ENCODE data around the gene LIPF.
A peak's percentile ranks its signal among the peaks of the same experiment; 100 is the strongest.
"Not testable (repeated sequence)": the region's sequence is repeated elsewhere in the genome, so short reads cannot be mapped to it uniquely, and the experiment has no call there.

Gene LIPF

GRCh38 chr10:88676283-88677060 is 12.2 kb downstream of the LIPF start:
- DNase-seq (ENCODE audit: low read depth in 2 of 2), result no peak

GRCh38 chr10:88680958-88681357 is 16.7 kb downstream of the LIPF start:
- DNase-seq (ENCODE audit: low read depth in 2 of 2), result no peak

DNA sequence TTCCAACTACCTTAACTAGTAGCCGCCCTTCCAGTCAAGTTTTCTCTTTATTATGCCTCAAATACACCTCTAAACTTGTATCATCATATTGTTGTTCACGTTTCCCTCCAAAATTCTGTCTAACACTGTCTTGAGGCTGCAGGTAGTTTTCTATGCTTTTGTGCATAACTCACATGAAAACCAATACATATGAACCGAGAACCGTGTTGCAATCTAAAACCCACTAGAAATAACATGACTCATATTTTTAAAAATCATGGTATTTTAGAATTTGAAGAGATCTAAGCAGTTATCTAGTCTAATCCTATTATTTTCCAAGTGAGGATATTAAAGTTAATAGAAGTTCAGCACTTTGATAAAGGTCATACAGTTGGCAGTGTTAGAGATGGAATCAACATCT is 18.2 kb downstream of the LIPF start:
- no peak for DNase-seq (ENCODE audit: low read depth in 2 of 2)

- no peak for DNase-seq (ENCODE audit: low read depth in 2 of 2)
Measured at GRCh38 chr10:88687853-88688467, 23.7 kb downstream of the LIPF start.

GRCh38 chr10:88689366-88689765 is 25.1 kb downstream of the LIPF start:
- DNase-seq (ENCODE audit: low read depth in 2 of 2), result no peak

DNA sequence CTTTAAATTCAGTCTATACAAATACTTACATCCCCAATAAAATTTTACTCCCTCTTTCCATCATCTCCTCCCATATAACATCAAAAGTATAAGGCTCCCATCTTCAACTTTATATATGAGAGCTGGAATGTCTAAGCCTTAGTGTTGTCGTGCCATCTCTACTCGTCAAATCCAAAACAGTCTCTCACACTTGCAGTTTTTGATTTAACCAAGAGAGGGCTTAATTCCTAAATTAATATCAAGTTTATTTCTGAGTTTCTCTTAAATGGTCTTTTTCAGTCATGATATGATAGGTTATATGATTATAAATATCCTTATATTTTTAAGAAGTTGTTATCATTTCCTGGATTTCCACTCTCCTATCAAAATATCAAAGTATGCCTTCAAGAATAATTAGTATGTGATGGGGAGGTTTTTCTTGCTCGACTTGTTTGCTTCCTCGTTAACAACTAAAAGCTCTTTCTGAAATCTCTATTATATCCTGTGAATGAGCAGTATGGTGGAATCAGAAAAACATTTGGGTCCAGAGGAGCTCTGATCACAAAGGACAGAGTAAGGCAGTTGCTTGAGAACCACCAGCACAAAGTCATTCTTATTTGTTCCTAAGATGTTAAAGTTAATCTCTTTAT is 29.3 kb downstream of the LIPF start:
- no peak for DNase-seq (ENCODE audit: low read depth in 2 of 2)

DNA sequence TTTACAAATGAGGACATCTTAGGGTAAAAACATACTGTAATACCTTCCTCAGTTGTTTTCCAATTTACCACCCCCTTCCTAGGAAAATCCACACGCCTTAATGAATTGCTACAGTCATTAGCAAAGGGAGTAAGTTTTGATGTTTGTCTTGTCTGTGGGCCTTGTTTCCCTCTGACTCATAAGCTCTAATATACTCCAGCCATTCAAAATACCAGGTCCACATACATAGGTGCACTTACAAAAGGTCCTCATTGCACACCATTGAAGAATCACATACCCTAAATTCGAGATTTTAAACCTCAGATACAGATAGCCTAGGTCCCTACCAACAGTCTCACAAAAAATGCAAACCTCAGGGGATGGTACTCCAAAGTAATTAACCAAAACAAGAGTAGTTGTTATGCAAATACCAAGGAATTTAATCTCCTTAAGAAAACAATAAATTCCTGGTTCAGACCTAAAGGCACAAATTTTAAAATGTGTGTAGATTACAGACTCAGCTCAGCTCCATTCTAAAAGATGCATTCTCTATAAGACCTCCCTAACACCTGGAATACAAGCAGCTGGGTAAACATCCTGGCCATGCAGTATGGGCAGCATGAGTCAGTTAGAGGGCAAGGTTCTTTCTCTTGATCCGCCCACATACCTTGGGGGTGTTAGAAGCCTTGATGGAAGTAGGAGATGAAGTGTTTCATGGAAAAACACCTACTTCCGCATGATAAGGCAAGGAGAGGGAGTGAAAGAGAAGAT is 38.8 kb downstream of the LIPF start:
- no peak for DNase-seq (ENCODE audit: low read depth in 2 of 2)

DNA sequence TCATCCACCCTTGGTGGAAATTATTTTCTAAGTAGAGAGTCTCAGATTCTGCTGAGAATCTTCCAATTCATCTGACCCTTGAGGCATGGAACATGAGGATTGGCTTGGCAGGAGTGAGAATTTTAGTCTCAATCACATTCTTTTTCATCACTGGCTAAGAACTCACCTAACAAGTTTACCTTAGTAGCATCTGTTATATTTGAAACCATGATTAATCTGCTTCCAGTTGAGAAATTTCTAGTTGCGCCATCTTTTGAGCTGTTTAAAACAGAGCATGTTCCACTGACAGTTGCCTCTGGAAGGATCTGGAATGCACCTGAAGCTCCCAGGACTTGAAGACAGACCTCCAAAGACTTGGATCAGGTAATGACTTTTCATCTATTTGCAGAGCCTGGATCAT is 41.7 kb downstream of the LIPF start, which contains the start of gene LIPK:
Gene LIPK, plus strand, starts transcription at position 292 of the 400 bp plus-strand sequence. CDS start 18,295 bp downstream, outside the sequence.
- no peak for DNase-seq (ENCODE audit: low read depth in 2 of 2)

- DNase-seq (ENCODE audit: low read depth in 2 of 2), result peak in 1 of 2 donors; percentile 13
Measured at GRCh38 chr10:88707429-88708155, 43.4 kb downstream of the LIPF start.

- DNase-seq (ENCODE audit: low read depth in 2 of 2), result not testable (repeated sequence)
Measured at GRCh38 chr10:88709361-88709760, 45.1 kb downstream of the LIPF start.

DNA sequence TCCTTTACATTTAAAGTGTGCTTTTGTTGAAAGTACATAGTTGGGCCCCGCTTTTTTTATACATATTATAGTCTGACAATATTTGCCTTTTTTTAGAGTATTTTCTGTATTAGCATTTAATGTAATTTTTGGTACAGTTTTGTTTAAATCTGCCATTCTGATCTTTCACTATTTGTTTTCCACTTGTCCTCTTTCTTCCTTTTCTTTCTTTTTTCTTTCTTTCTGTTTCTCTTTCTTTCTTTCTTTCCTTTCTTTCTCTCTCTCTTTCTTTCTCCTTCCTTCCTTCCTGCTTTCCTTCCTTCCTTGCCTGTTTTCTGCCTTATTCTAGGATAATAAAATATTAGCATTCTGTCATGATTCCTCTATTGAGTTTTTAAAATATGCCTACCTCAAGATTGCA is 51.3 kb downstream of the LIPF start:
- no peak for DNase-seq (ENCODE audit: low read depth in 2 of 2)

DNA sequence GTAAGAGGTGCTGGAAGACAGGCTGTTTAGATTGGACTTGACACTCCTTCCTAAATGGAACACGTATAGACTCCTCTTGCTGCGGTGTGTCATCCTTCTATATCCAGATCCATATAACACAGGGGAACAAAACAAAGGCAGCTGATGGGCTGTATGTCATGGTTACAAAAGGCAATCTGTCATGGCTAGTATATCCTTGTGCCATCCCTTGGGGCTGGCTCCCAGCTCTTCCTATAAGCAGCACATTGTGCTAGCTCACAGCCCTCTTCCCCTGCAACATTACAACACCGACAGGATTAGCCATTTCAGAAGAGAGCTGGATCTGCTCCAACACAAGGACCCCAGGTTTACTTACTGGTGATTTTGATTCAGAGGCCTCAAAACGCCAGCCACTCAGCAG is 57.1 kb downstream of the LIPF start:
- no peak for DNase-seq (ENCODE audit: low read depth in 2 of 2)

- no peak for DNase-seq (ENCODE audit: low read depth in 2 of 2)
Measured at GRCh38 chr10:88725798-88726197, 61.6 kb downstream of the LIPF start.

DNA sequence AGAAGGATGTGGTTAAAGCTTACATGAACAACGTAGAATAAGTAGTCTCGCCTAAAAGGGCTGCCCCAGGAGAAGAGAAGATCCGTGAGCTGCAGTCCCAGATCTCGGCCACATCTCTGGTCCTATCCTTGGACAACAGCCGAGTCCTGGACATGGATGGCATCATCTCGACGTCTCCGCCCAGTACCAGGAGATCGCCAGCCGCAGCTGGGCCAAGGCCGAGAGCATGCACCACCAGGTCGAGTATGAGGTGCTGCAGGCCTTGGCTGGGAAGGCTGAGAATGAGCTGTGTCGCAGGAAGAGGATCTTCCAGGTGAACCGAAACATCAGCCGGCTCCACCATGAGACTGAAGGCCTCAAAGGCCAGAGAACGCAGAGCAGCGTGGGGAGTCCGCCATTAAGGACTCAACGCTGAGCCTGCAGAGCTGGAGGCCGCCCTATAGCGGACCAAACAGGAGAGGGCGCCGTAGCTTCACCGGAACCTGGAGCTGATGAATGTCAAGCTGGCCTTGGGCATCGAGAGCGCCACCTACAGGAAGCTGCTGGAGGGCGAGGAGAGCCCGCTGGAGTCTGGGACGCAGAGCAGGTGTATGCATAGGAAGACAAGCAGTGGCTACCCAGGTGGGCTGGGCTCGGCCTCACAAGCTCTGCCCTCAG is 64.0 kb downstream of the LIPF start:
- peak; percentile 57 to 74 for DNase-seq (ENCODE audit: low read depth in 2 of 2)

Measured in stimulated activated CD4-positive, alpha-beta T cell treated with anti-CD3 and anti-CD28 coated beads, Interleukin-4, amount 100 ng/mL, for 48 hours (primary cell).